HepG2 (cell line): ENCODE measurements around the gene RAD51.

Experiments
- JUNB ChIP-seq: sonication (generic); formaldehyde crosslinking; IDR thresholded peaks from 2 replicates; pipeline ENCODE4 v1.8.0; 2022; ENCODE audit warnings: missing genetic modification reagents, mild to moderate bottlenecking, borderline replicate concordance
- TF ChIP-seq, protein P1 (sequence below): sonication (generic); formaldehyde crosslinking; IDR thresholded peaks from 2 replicates; pipeline ENCODE4 v1.8.1; 2022; ENCODE audit warnings: low read depth, mild to moderate bottlenecking, missing genetic modification reagents
- TF ChIP-seq, protein P2 (sequence below): sonication (generic); formaldehyde crosslinking; IDR thresholded peaks from 2 replicates; pipeline ENCODE4 v1.5.0; 2020; ENCODE audit warnings: mild to moderate bottlenecking, missing genetic modification reagents
- TF ChIP-seq, protein P3 (sequence below): sonication (generic); formaldehyde crosslinking; IDR thresholded peaks from 2 replicates; pipeline ENCODE4 v1.5.0; 2020; ENCODE audit warnings: mild to moderate bottlenecking, missing genetic modification reagents, moderate library complexity

DNA sequence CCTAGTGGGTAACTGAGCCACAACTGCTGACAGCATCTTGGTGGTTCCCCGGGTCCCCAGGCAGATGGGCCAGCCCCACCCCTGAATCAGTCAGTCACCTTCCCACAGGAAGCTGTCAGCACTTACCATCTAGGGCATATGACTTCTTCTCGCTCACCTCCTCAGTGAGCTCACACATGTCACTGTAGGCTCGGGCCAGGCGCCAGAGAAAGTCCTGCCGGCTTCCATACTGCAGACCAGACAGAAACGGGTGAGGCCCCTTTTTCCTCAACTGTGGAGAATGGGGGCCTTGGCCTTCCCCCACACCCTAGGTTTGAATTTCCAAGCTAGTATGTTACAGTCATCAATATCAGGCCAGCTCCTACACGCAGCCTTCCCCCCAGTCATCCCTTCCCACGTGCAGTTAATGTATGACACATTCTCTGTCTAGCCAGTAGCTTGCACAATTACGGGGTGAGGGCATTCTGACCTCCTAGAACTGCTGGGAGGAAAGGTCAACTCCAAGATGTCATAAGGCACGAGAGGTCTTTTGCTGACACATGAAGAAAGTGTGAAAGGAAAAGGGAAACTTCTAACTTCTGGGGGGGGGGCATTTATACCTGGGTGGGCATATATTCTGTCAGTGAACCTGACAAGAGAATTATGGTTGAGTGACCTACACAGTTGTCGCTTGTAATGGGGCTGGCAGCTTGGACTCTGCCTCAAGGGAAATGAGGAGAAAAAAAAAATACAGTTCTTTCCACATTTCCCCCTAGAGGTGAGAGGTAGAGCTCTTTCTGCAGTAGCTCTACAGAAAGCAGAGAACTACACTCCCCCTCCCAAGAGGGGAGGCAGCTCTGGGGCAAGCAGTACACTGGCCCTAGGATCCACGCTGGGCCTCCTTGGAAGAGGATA lies 49.2 kb downstream of the RAD51 start:
- TF ChIP-seq, protein P1, sequence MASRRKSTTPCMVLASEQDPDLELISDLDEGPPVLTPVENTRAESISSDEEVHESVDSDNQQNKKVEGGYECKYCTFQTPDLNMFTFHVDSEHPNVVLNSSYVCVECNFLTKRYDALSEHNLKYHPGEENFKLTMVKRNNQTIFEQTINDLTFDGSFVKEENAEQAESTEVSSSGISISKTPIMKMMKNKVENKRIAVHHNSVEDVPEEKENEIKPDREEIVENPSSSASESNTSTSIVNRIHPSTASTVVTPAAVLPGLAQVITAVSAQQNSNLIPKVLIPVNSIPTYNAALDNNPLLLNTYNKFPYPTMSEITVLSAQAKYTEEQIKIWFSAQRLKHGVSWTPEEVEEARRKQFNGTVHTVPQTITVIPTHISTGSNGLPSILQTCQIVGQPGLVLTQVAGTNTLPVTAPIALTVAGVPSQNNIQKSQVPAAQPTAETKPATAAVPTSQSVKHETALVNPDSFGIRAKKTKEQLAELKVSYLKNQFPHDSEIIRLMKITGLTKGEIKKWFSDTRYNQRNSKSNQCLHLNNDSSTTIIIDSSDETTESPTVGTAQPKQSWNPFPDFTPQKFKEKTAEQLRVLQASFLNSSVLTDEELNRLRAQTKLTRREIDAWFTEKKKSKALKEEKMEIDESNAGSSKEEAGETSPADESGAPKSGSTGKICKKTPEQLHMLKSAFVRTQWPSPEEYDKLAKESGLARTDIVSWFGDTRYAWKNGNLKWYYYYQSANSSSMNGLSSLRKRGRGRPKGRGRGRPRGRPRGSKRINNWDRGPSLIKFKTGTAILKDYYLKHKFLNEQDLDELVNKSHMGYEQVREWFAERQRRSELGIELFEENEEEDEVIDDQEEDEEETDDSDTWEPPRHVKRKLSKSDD (CRISPR knock-in tag) = no peak
- TF ChIP-seq, protein P2, sequence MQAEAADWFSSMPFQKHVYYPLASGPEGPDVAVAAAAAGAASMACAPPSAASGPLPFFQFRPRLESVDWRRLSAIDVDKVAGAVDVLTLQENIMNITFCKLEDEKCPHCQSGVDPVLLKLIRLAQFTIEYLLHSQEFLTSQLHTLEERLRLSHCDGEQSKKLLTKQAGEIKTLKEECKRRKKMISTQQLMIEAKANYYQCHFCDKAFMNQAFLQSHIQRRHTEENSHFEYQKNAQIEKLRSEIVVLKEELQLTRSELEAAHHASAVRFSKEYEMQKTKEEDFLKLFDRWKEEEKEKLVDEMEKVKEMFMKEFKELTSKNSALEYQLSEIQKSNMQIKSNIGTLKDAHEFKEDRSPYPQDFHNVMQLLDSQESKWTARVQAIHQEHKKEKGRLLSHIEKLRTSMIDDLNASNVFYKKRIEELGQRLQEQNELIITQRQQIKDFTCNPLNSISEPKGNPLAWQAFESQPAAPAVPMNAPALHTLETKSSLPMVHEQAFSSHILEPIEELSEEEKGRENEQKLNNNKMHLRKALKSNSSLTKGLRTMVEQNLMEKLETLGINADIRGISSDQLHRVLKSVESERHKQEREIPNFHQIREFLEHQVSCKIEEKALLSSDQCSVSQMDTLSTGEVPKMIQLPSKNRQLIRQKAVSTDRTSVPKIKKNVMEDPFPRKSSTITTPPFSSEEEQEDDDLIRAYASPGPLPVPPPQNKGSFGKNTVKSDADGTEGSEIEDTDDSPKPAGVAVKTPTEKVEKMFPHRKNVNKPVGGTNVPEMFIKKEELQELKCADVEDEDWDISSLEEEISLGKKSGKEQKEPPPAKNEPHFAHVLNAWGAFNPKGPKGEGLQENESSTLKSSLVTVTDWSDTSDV (CRISPR knock-in tag) = no peak
- no peak for TF ChIP-seq JUNB (CRISPR knock-in tag)
- TF ChIP-seq, protein P3, sequence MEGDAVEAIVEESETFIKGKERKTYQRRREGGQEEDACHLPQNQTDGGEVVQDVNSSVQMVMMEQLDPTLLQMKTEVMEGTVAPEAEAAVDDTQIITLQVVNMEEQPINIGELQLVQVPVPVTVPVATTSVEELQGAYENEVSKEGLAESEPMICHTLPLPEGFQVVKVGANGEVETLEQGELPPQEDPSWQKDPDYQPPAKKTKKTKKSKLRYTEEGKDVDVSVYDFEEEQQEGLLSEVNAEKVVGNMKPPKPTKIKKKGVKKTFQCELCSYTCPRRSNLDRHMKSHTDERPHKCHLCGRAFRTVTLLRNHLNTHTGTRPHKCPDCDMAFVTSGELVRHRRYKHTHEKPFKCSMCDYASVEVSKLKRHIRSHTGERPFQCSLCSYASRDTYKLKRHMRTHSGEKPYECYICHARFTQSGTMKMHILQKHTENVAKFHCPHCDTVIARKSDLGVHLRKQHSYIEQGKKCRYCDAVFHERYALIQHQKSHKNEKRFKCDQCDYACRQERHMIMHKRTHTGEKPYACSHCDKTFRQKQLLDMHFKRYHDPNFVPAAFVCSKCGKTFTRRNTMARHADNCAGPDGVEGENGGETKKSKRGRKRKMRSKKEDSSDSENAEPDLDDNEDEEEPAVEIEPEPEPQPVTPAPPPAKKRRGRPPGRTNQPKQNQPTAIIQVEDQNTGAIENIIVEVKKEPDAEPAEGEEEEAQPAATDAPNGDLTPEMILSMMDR = no peak
